GM13976 (cell line): Measurements from ENCODE around the gene SLC6A12.

Experiments
- DNase-seq: peaks from one replicate; pipeline ENCODE4 v3.0.0; 2012; ENCODE audit warnings: low spot score
- in situ Hi-C: fragments of 300-500 bp; cut with MboI; formaldehyde crosslinking; loops from one replicate; pipeline ENCODE4 v1.12.0; 2022; ENCODE audit warnings: low sequenced_read_pairs, mixed read lengths, inconsistent platforms; ENCODE audit not compliant: unreplicated experiment
- TF ChIP-seq, protein P1 (sequence below): IDR thresholded peaks from 2 replicates; pipeline ENCODE4 v1.5.1; 2012; ENCODE audit warnings: borderline replicate concordance, mild to moderate bottlenecking; ENCODE audit not compliant: insufficient read depth; ENCODE audit errors: extremely low read depth, missing control alignments, control extremely low read depth

The SLC6A12 gene

DNA sequence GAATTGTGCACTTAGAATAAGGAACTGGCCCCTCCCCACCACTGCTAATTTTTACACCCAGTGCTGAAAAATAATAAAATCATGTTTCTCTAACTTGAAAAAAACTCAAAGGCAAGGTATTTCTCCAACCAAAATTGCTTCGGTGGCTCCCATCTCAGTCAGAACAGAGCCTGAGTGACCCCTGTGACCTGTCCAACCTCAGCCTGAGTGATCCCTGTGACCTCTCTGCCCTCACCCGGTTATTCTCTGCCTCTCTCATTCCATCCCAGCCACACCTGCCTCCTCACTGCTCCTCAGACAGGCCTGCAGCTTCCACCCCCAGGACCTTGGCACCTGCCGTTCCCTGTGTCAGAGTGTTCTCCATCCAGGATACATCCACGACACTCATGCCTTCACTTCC is 5.1 kb downstream of the SLC6A12 start:
- in situ Hi-C loops, result no loop called here
- no peak for DNase-seq
- TF ChIP-seq, protein P1, sequence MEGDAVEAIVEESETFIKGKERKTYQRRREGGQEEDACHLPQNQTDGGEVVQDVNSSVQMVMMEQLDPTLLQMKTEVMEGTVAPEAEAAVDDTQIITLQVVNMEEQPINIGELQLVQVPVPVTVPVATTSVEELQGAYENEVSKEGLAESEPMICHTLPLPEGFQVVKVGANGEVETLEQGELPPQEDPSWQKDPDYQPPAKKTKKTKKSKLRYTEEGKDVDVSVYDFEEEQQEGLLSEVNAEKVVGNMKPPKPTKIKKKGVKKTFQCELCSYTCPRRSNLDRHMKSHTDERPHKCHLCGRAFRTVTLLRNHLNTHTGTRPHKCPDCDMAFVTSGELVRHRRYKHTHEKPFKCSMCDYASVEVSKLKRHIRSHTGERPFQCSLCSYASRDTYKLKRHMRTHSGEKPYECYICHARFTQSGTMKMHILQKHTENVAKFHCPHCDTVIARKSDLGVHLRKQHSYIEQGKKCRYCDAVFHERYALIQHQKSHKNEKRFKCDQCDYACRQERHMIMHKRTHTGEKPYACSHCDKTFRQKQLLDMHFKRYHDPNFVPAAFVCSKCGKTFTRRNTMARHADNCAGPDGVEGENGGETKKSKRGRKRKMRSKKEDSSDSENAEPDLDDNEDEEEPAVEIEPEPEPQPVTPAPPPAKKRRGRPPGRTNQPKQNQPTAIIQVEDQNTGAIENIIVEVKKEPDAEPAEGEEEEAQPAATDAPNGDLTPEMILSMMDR, result no peak

DNA sequence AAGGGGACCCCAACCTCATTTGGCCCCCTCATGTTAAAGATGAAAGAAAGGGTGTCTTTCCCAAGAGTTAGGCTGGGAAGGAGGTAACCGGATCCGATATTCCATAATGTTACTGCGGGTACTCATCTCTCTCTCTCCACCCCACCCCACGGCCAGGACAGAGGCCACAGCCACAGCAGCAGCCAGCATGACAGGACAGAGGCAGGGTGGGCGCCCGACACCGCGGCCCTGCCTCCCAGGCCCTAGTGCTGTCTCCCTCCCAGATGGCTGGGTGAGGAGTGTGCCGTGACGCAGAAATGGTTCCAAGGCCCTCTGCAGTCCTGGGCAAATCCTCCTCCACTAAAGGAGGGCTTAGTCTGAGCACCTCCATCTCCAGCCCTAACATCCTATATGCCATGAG is 6.2 kb downstream of the SLC6A12 start:
- TF ChIP-seq, protein P1, result no peak
- in situ Hi-C loops, result no loop called here
- no peak for DNase-seq

DNA sequence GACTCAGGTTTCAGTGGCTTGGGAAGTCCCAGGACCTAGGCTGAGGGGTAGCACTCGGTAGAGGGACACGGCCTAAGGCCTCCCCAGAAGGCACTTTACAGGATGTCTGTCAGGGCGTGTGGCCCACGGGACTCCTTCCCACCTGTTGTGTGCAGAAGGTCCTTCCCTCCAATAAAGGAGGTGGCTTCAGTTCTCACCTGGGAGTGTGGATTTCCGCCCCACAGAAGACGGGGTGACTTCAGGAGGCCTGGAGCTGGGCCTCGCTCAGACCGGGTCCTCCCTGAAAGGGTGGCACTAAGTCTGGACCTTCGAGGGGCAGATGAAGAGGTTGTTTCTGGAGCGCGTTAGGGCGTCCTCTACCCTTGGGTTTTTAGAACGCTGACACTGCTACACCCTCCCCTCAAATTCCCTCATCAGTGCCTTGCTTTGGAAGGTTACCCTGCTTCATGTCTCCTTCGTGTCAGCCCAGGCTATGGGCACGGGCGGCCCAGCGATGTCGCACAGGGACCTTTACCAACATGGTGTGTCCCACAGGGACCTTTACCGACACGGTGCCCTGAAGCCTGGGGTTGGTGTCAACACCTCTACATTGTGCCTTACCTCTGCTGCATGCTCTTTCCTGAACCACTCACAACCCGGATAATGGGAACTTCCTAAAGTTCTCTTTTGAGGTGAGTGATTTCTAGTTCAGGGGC is 7.1 kb downstream of the SLC6A12 start:
- DNase-seq, result no peak
- TF ChIP-seq, protein P1, result no peak
- in situ Hi-C loops, result no loop called here

DNA sequence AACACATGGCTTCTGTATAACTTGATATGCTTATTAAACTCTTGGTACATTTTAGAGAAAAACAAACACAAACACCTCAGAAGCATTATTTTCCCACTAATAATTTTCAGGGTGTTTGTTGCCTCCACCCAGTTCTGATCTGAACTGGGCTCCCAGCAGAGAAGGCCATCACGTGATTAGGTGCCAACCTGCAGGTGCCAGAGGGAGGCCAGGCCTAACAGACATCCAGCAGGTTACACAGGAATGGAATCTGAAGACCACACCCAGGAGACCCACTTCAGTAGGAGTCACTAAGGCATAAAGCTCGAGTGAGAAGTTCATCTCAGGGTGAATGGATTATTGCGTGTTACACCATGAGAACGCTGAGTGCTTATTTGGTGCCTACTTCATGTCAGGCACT is 8.9 kb downstream of the SLC6A12 start:
- in situ Hi-C loops, result no loop called here
- TF ChIP-seq, protein P1, result no peak
- no peak for DNase-seq

DNA sequence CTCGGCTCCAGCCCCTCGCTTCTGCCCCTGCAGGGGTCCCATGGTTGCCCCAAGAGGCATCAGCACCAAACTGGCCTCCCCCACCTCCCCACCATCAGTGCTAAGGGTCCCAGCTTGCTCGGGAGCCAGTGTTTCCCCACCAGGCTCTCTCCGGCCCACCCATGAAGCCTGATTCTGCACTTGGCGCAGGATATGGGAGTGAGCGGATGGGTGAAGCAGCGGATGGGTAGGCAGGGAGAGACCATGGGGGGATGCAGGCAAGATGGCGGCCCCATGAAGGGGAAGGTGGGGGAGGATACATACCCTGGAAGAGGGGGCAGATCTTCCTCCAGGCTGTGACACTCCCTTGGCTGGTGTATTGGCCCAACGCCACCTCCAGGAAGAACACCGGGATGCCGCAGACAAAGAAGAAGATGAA is 9.7 kb downstream of the SLC6A12 start:
- TF ChIP-seq, protein P1, result no peak
- in situ Hi-C loops, result no loop called here
- no peak for DNase-seq

DNA sequence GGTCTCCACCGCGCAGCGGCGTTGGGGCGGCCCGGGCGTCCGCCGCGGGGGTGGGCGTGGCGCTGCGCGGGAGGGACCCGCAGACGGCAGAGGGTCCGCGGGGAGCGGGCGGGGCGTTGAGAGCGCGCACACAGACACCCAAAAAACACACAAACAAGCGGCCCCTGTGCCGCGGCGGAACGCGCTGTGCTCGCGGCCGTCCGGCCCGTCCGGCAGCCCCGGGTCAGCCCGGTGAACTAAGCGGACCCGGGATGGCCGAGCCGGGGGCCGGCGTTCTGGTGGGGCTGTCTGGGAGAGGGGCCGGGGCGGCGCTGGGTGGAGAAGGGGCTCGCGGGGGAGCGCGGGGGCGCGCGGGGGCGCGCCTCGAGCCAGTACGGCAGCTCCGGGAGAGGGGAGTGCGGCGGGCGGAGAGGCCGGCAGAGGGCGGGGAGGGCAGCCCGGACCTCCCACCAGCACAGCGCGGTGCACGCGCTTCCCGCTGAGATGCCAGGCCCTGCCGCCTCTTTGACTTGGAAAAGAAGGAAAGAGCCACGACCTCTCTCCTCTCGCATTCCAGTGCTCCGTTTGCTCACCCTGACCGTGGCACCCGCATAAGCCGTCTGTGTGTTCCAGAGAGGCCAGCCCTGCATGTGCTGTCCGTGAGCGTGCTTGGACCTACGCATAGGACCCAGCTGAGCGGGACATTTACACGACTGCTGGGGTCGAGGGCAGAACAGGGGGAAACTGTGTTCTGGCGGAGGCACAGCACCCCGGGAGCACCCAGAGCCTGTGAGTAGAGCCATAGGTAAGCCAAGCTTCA is 10.3 kb downstream of the SLC6A12 start:
- TF ChIP-seq, protein P1, result no peak
- DNase-seq, result no peak
- in situ Hi-C loops, result no loop called here
